GM21786 (cell line): ENCODE results near the gene HES4.

ENCODE experiments used
- ATAC-seq: cut with Tn5 transposase; IDR thresholded peaks from one replicate; pipeline ENCODE4 v1.9.1; 2021; ENCODE audit not compliant: unreplicated experiment

Gene HES4

DNA sequence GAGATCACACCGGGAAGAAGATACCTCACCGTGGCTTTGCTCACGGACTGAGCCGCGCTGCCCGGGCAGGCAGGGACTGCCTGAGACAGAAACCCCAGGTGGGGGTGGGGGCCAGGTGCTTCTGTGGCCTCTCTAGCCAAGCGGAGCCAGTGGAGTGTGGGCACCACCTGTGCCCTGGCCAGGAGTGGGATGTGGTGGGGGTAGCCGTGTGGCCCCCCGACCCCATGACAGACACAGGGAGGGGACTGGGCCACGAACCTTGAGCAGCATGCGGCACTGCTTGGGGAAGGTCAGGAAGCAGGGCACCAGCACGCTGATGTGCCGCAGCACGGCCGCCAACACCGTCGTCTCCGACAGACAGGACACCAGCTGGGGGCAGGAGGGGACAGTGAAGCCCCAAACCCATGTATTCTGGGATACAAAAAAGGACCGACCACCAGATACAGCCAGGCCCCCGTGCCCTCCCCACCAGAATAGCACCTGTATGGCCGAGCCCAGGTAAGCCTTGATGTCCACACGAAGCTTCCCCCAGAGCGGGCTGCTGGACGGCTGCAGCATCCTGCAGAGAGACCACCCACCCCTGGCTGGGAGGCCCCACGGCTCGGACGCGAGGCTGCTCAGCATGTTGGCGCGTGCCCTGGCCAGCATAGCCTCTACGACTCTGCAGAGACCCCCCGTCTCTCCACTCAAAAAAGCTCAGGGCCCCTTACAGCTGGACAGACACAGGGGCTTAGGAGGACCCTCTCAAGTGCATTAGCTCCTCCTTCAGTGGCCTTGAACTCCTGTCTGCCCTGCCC, 46.2 kb downstream of the HES4 start:
- no peak for ATAC-seq

DNA sequence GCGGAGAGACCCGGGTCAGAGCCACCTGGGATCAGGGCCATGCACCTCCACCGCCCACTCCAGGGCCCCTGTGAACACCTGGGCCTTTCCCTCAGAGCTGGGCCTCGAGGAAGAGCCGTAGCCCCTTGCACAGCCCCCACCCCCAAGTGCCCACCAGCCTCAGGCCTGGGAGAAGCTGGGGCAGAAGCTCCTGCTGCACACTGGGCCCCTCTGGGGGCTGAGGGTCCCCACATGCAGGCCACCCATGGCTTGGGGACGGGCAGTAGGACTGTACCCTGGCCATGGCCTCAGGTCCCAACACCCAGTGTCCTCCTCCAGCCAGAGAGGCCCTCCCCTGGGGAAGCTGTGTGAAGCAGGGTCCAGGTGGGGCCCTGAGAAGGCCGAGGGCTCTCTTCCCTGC, 47.3 kb downstream of the HES4 start:
- ATAC-seq, result no peak

DNA sequence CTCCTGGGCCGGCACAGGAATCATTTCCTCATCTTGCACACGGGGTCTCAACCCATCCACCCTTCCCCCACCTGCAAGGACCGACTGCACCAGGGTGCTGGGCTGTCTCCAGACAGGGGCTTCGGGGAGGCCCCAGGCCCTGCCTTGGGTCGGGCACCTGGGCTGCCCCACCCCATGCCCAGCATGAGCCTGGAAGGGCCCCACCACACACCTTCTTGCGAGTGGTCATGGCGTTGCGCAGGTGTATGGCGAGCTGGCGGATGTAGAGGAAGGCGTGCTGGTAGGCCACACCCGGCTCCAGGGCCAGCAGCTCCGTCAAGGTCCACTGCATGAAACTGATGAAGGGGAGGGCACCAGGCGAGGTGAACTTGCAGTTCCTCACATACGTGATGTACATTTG, 47.7 kb downstream of the HES4 start:
- ATAC-seq, result no peak

DNA sequence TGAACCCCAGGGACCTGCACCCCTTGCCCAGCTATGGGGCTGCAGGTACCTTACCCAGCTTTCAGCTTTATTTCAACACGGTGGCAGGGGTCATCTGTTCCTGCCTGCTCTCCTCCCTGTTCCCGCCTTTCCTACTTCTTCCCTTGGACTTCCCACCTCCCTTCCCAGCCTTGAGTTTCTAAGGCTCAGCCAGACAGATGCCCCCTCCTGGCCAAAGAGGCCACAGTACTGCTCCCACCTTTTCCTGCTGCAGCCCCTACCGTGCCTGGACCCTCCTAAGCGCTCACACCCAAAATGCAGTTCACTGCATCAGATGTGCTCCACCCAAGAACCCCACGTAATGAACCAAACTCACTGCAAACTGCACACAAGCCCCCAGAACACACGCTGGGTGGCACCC, 48.5 kb downstream of the HES4 start:
- ATAC-seq, result no peak

DNA sequence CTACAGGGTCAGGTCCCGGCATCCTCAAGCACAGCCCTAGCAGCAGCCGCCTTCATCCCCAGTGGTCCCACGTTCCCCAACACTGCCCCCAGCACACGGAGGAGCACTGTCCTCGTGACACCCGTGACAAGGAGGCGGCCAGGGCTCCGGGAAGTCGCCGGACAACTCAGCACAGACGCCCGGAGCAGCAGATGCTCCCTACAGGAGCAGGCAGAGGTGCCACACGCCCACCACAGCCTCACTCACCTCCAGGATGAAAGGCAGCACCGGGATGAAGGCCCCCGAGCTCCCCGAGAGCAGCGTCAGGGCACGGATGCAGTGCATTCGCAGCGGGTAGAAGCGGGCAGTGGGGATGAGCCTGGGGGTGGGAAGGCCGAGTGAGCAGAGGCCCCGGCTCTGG, 49.0 kb downstream of the HES4 start:
- no peak for ATAC-seq

DNA sequence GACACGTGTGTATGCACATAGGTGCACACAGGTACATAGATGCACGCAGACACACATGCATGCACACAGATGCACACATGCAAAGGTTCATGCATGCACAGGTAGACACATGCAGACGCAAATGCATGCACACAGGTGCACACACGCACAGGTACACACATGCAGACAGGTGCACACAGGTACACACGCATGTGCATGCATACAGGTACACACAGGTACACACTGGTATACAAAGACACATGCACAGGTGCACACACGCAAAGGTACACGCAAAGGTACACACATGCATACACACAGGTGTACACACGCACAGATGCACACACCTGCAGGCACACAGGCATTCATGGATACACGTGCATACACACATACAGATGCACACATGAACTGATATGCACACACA, 49.6 kb downstream of the HES4 start:
- ATAC-seq, result no peak
